GM18505 (cell line): ENCODE results near the gene CDK5RAP1.
"Not testable (repeated sequence)": the region's sequence is repeated elsewhere in the genome, so short reads cannot be mapped to it uniquely, and the experiment has no call there.

Source experiments
- ATAC-seq: cut with Tn5 transposase; IDR thresholded peaks from one replicate; pipeline ENCODE4 v1.9.1; 2021; ENCODE audit not compliant: unreplicated experiment
- POLR2A ChIP-seq: IDR thresholded peaks from 4 replicates; pipeline ENCODE4 v1.6.1; 2011; ENCODE audit warnings: borderline replicate concordance; ENCODE audit not compliant: insufficient read depth, insufficient read length; ENCODE audit errors: extremely low read depth

CDK5RAP1 gene

DNA sequence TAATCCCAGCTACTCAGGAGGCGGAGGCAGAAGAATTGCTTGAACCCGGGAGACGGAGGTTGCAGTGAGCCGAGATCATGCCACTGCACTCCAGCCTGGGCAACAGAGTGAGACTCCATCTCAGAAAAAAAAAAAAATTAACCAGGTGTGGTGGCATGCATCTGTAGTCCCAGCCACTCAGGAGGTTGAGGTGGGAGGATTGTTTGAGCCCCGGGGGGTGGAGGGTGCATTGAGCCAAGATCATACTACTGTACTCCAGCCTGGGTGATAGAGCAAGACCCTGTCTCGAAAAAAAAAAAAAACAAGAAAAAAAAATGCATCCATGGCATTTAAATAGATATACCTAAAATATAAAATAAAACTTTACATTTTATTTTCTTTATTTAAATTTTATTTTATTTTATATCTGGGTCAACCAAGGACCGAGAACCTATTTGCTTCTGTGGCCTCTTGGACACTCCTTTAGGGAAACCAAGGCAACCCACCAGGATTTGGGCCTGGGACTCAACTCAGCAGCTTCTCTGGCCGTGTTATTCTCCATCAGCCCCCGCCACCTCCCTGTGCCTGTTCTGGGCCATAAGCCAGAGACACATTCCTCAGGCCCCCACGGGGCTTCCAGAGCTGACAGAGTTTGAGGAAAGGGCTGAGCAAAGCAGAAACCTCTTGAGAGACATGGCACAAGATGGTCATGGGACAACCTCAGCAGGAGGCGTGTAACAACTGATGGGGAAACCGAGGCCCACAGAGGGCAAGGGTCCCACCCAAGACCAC is 36.0 kb upstream of the CDK5RAP1 start:
- TF ChIP-seq POLR2A: no peak
- no peak for ATAC-seq

- no peak for ATAC-seq
- TF ChIP-seq POLR2A: no peak
Measured at GRCh38 chr20:33434434-33434833, 33.1 kb upstream of the CDK5RAP1 start.

DNA sequence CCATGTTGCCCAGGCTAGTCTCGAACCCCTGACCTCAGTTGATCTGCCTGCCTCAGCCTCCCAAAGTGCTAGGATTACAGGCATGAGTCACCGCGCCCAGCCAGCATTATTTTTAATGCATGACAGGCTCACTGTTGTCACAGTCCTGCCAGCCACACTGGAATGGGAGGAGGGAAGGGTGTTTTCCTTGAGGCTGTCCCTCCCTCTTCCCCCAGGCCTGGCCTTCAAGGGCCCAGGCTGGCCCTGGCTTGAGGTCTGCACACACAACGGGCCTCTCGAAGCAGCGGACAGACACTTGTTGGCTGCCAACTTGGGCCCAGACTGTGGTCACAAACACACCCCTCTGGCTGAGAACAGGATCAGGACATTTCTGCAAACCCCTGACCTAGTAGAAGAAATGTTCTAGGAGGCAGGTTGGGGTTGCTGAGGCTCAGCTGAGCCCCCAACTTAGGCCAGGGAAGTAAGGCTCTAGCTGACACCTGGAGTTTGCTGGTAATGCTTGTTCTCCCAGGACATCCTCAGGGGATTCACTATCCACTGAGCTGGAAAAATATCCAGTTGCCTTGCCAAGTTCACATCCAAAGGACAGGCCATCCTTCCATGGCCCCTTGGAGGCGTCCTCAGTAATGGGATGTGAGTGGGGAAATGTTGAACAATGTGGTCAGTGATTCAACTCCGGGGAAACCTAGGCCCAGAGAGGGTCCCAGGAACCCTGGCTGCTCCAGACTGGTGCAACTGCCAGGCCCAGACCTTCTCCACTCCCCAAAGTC is 32.3 kb upstream of the CDK5RAP1 start:
- no peak for TF ChIP-seq POLR2A
- ATAC-seq: no peak

DNA sequence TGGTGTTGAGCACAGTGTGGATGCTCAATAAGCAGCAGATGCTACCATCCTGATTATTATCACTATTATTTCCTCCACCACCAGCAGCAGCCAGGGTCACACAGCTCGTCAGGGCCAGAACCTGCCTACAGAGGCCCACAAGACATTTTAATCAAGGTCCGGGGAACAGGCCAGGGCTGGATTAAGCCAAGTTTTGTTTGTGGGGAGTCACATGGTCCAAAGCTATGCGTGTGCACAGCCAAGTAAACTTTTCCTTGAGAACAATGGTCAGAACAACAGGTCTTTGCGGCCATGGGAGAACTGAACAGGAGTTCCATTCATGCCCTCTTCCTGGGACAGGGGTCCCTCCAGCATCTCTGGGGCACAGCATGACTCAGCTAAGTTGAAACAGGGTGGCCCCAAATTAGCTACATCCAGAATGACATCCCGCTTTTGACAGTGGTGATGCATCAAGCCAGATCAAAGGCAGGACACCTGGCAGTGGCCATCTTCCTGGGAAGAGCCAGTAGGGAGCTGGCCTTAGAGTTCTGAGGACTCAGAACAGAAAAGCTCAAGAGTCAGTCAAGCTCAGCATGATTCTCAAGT is 30.6 kb upstream of the CDK5RAP1 start:
- no peak for TF ChIP-seq POLR2A
- ATAC-seq: no peak

GRCh38 chr20:33423875-33424274 is 22.6 kb upstream of the CDK5RAP1 start:
- not testable (repeated sequence) for ATAC-seq

GRCh38 chr20:33423141-33423834 is 22.0 kb upstream of the CDK5RAP1 start:
- TF ChIP-seq POLR2A: no peak
- ATAC-seq: no peak

GRCh38 chr20:33419140-33419974 is 18.0 kb upstream of the CDK5RAP1 start:
- TF ChIP-seq POLR2A: no peak
- ATAC-seq: no peak

DNA sequence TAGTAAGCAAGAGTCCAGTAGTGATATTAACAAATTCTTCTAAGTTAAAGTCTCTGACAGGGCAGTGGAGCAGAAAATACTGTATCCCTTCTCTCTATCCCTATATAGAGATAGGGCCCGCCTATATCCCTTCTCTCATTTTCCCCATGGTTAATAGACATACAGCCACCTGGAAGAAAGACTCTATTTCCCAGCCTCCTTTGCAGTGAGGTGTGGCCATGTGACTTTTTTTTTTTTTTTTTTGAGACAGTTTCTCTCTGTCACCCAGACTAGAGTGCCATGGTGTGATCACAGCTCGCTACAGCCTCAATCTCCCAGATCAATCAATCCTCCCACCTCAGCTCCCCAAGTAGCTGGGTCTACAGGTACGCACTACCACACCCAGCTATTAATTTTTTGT is 16.7 kb upstream of the CDK5RAP1 start:
- ATAC-seq: no peak
- TF ChIP-seq POLR2A: no peak

DNA sequence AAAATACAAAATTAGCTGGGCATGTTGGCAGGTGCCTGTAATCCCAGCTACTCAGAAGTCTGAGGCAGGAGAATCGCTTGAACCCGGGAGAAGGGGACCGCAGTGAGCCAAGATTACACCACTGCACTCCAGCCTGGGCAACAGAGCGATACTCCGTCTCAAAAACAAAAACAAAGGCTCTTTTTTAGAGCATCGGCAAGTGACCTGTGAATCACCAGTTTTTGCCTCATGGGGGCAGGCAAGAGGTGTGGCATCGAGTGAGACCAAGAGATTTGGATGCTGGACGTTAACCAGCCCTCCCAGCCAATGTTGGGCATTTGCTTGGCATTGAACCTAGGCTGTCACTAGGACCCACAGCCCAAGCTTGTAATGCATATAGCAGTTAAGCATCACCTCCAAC is 14.6 kb upstream of the CDK5RAP1 start:
- TF ChIP-seq POLR2A: no peak

DNA sequence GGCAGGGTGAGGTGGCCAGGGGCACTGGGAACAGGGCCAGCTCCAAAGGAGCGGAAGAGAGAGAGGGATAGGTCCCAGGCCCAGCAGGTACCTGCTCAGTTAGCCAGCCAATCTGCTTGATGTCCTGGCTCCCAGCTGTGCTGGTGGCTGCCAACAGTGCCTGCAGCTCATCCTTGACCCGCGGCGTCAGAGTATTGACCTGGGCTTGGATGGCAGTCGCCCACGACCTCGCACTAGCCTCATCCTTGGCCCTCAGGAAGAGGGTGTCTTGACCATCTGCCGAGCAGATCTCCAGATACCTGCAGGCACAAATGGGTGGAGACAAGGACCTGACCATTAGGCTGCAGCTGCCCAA is 11.1 kb upstream of the CDK5RAP1 start:
- TF ChIP-seq POLR2A: no peak
- no peak for ATAC-seq

More for the DNA sequence above, 14.6 kb upstream of the CDK5RAP1 start:
- ATAC-seq: no peak

DNA sequence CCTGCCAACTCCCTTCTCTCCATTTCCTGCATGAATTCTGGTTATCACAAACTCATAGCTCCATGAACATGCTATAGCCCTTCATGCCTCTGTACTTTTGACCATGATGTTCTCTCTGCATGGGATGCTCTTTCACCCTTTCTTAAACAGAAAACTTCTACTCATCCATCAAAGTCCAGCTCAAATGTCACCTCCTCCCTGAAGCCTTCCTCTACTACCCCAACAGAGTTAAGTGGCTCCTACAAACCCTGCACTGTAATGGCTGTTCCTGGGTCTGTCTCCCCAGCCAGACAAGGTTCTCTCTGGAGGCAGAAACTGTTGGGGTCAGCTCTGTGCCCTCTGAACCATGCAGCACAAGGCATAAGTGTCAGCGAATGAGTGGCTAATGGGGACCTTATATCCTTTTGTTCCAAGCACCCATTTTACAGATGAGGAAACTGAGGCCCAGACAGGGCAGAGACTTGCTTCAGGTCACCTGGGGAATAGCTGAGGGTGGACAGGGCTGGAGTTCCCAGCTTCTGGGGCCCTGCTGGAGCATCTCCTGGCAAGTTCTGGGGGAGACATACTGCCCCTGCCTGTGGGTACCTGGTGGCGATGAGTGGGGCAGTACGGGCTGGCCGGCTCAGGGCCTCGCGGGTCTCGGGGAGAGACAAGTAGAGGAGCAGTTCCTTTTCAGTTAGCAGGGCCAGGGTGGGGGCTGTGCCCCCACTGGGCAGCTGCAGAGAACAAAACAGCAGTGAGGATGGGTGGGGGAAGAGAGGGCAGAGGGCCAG is 10.6 kb upstream of the CDK5RAP1 start:
- ATAC-seq: no peak
- TF ChIP-seq POLR2A: no peak

GRCh38 chr20:33411242-33411641 is 9.9 kb upstream of the CDK5RAP1 start:
- no peak for TF ChIP-seq POLR2A
- no peak for ATAC-seq
